Measurements from ENCODE around the gene ENOX1. TPM values are rescaled to one million over a fixed set of nuclear protein-coding genes. Genes with fewer than 3 reads are reported as not detected.

The ENOX1 gene
- total and polyA plus RNA-seq, 2 donors (not counting 3 experiments of a cell fraction or from before 2014, with no cell fraction given) = 0.17 to 0.97 TPM

DNA sequence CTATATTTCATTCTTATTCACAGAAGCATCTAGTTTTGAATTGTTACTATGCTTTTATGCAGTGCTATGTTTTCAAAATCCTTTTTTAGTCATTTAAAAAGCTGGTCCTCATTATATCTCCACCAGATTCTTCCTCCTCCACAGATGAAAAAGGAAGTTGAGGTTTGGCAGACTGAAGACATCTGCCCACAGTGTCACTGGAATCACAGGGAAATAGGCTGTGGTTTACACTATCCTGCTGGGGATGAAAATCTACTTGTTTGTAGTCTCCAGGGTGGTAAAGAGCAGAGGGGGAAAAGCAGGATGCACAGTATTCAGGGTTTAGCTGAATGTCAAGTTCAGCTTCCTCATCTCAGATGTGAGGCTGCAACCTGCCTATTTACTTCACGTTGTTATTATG lies 412.2 kb downstream of the ENOX1 start:
- FAIRE-seq = no peak
- H2AFZ ChIP-seq (ENCODE audit: low read depth, low read length) = no peak overlapping the region

More for the DNA sequence above, 412.2 kb downstream of the ENOX1 start:
- Histone ChIP-seq H3K9me3 (replicated peaks; ENCODE audit: control insufficient read depth, insufficient read depth, low read length) (no peaks in the 10 kb centered on the region), H3K36me3 (ENCODE audit: control insufficient read depth in 2 of 2, extremely low read depth in 1 of 2, insufficient read depth in 2 of 2, low read length in 2 of 2) (no peaks in the 10 kb centered on the region), H3K4me1 (ENCODE audit: control insufficient read depth, extremely low read depth, insufficient read depth, low read length) (peaks cover 20% of the 10 kb centered on the region), H3K79me2 (ENCODE audit: control insufficient read depth, insufficient read depth, low read length) (no peaks in the 10 kb centered on the region), H3K27me3 (ENCODE audit: control insufficient read depth in 2 of 2, insufficient read depth in 2 of 2, low read length in 2 of 2) (no peaks in the 10 kb centered on the region), H3K4me3 (replicated peaks in 1 of 3; ENCODE audit: insufficient read depth in 1 of 3, low read depth in 1 of 3, low read length in 3 of 3) (no peak overlapping the region), H3K9ac (replicated peaks; ENCODE audit: extremely low read depth, insufficient read depth, low read length) (no peak overlapping the region), H3K27ac (ENCODE audit: insufficient read depth, low read depth, low read length) (no peak overlapping the region), H3K4me2 (ENCODE audit: insufficient read depth, low read length) (no peak overlapping the region), H4K20me1 (replicated peaks; ENCODE audit: control insufficient read depth, extremely low read depth, insufficient read depth, low read length) (no peaks in the 10 kb centered on the region), H3K9me1 (replicated peaks; ENCODE audit: control insufficient read depth, extremely low read depth, insufficient read depth, low read length) (no peaks in the 10 kb centered on the region)
- intact Hi-C loops (cut with micrococcal nuclease) = no loop called here
- TF ChIP-seq GATA2 (IDR thresholded peaks at IDR 0.05; ENCODE audit: insufficient read depth, insufficient read length, low read depth, low read length) (no peak), POLR2AphosphoS5 (IDR thresholded peaks at IDR 0.05; ENCODE audit: insufficient read depth, low read depth, low read length) (no peak), MYC (IDR thresholded peaks at IDR 0.05; ENCODE audit: low read depth, low read length) (no peak), POLR2A (IDR thresholded peaks at IDR 0.05; ENCODE audit: low read depth, low read length) (no peak), EZH2 (IDR thresholded peaks at IDR 0.05; ENCODE audit: borderline replicate concordance, low read depth, low read length, severe bottlenecking) (no peak), JUN (IDR thresholded peaks at IDR 0.05; ENCODE audit: borderline replicate concordance, insufficient read depth, insufficient read length, low read depth) (no peak), FOS (IDR thresholded peaks at IDR 0.05; ENCODE audit: borderline replicate concordance, insufficient read depth, low read length) (no peak)
- TF ChIP-seq, protein P1, sequence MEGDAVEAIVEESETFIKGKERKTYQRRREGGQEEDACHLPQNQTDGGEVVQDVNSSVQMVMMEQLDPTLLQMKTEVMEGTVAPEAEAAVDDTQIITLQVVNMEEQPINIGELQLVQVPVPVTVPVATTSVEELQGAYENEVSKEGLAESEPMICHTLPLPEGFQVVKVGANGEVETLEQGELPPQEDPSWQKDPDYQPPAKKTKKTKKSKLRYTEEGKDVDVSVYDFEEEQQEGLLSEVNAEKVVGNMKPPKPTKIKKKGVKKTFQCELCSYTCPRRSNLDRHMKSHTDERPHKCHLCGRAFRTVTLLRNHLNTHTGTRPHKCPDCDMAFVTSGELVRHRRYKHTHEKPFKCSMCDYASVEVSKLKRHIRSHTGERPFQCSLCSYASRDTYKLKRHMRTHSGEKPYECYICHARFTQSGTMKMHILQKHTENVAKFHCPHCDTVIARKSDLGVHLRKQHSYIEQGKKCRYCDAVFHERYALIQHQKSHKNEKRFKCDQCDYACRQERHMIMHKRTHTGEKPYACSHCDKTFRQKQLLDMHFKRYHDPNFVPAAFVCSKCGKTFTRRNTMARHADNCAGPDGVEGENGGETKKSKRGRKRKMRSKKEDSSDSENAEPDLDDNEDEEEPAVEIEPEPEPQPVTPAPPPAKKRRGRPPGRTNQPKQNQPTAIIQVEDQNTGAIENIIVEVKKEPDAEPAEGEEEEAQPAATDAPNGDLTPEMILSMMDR (IDR thresholded peaks at IDR 0.05; ENCODE audit: extremely low read depth in 1 of 2, insufficient read depth in 1 of 2, low read depth in 1 of 2, low read length in 2 of 2) = no peak
- TF ChIP-seq, protein P2, sequence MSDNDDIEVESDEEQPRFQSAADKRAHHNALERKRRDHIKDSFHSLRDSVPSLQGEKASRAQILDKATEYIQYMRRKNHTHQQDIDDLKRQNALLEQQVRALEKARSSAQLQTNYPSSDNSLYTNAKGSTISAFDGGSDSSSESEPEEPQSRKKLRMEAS (IDR thresholded peaks at IDR 0.05; ENCODE audit: insufficient read depth, insufficient read length) = no peak
- no peak for DNase-seq (ENCODE audit: low read depth, low spot score)
- dilution Hi-C loops (cut with MboI; ENCODE audit: extremely low pct_ligation_motif_present, low sequenced_read_pairs) = no loop called here
- BruUV-seq (replicated peaks) = no TSS peak
- CTCF ChIA-PET = no interaction called here
- POLR2A ChIA-PET = interaction anchor here (0.7 kb wide), 1 partner anchor 98 kb away, joined by 4 read pairs; no protein-coding TSS in a partner anchor
